ENCODE measurements around the gene PLCH2. TPM values are rescaled to one million over a fixed set of nuclear protein-coding genes. Genes with fewer than 3 reads are reported as not detected.

The PLCH2 gene
- total and polyA plus RNA-seq, 10 of the 15 experiments (the other 5 are each of a cell fraction or from before 2014, with no cell fraction given) = 0.03 to 0.73 (median 0.24) TPM; not detected in 3

DNA sequence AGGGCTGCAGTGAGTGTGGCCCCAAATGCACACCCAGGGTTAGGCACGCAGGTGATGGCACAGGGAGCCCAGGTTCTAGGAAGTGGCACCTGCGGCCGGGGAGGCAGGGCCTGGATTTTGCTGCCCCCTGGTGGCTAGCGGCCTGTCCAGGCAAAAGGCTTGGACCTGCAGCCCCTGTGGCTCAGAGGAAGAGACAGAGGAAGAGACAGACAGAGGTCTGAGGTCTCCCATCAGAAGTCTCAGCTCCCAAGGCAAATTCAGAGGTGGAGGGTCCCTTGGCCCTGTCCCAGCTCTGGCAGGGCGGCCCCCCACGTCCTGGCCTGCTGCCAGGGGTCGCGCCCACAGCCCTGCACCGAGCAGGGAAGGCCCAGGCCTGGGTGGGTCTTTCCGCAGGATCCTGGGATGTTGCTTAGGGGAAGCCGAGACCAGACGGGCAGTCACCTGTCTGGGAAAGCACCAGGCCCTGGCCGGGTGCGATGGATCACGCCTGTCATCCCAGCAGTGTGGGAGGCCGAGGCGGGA, 72.0 kb downstream of the PLCH2 start (continued):
- TF ChIP-seq RBBP5 (conservative IDR thresholded peaks at IDR 0.05) (no peak), ZSCAN29 (IDR thresholded peaks at IDR 0.05) (no peak), NFIC (IDR thresholded peaks at IDR 0.05; ENCODE audit: low read depth, low read length) (no peak), TBL1XR1 (IDR thresholded peaks at IDR 0.05; ENCODE audit: low read depth, low read length) (no peak), ATF7 (IDR thresholded peaks at IDR 0.05; ENCODE audit: low read depth) (no peak), BACH1 (IDR thresholded peaks at IDR 0.05; ENCODE audit: borderline replicate concordance) (peak; percentile 71; the same call in 1 of the 2 replicates), RFX5 (IDR thresholded peaks at IDR 0.05; ENCODE audit: low read depth, low read length) (no peak), STAT3 (IDR thresholded peaks at IDR 0.05; ENCODE audit: low read depth, low read length) (no peak), RAD21 (IDR thresholded peaks at IDR 0.05; ENCODE audit: insufficient read depth, low read depth, low read length) (peak; percentile 84), MYB (IDR thresholded peaks at IDR 0.05; ENCODE audit: borderline replicate concordance, low read depth, low read length) (no peak), SMAD1 (IDR thresholded peaks at IDR 0.05; ENCODE audit: low read depth, partially characterized antibody) (no peak), TCF7 (IDR thresholded peaks at IDR 0.05; ENCODE audit: borderline replicate concordance) (no peak), EED (IDR thresholded peaks at IDR 0.05; ENCODE audit: low read depth) (no peak)
- TF ChIP-seq, protein P1, sequence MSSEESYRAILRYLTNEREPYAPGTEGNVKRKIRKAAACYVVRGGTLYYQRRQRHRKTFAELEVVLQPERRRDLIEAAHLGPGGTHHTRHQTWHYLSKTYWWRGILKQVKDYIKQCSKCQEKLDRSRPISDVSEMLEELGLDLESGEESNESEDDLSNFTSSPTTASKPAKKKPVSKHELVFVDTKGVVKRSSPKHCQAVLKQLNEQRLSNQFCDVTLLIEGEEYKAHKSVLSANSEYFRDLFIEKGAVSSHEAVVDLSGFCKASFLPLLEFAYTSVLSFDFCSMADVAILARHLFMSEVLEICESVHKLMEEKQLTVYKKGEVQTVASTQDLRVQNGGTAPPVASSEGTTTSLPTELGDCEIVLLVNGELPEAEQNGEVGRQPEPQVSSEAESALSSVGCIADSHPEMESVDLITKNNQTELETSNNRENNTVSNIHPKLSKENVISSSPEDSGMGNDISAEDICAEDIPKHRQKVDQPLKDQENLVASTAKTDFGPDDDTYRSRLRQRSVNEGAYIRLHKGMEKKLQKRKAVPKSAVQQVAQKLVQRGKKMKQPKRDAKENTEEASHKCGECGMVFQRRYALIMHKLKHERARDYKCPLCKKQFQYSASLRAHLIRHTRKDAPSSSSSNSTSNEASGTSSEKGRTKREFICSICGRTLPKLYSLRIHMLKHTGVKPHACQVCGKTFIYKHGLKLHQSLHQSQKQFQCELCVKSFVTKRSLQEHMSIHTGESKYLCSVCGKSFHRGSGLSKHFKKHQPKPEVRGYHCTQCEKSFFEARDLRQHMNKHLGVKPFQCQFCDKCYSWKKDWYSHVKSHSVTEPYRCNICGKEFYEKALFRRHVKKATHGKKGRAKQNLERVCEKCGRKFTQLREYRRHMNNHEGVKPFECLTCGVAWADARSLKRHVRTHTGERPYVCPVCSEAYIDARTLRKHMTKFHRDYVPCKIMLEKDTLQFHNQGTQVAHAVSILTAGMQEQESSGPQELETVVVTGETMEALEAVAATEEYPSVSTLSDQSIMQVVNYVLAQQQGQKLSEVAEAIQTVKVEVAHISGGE (CRISPR knock-in tag; IDR thresholded peaks at IDR 0.05) = no peak
- TF ChIP-seq, protein P2, sequence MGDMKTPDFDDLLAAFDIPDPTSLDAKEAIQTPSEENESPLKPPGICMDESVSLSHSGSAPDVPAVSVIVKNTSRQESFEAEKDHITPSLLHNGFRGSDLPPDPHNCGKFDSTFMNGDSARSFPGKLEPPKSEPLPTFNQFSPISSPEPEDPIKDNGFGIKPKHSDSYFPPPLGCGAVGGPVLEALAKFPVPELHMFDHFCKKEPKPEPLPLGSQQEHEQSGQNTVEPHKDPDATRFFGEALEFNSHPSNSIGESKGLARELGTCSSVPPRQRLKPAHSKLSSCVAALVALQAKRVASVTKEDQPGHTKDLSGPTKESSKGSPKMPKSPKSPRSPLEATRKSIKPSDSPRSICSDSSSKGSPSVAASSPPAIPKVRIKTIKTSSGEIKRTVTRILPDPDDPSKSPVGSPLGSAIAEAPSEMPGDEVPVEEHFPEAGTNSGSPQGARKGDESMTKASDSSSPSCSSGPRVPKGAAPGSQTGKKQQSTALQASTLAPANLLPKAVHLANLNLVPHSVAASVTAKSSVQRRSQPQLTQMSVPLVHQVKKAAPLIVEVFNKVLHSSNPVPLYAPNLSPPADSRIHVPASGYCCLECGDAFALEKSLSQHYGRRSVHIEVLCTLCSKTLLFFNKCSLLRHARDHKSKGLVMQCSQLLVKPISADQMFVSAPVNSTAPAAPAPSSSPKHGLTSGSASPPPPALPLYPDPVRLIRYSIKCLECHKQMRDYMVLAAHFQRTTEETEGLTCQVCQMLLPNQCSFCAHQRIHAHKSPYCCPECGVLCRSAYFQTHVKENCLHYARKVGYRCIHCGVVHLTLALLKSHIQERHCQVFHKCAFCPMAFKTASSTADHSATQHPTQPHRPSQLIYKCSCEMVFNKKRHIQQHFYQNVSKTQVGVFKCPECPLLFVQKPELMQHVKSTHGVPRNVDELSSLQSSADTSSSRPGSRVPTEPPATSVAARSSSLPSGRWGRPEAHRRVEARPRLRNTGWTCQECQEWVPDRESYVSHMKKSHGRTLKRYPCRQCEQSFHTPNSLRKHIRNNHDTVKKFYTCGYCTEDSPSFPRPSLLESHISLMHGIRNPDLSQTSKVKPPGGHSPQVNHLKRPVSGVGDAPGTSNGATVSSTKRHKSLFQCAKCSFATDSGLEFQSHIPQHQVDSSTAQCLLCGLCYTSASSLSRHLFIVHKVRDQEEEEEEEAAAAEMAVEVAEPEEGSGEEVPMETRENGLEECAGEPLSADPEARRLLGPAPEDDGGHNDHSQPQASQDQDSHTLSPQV (IDR thresholded peaks at IDR 0.05) = no peak
- TF ChIP-seq, protein P3, sequence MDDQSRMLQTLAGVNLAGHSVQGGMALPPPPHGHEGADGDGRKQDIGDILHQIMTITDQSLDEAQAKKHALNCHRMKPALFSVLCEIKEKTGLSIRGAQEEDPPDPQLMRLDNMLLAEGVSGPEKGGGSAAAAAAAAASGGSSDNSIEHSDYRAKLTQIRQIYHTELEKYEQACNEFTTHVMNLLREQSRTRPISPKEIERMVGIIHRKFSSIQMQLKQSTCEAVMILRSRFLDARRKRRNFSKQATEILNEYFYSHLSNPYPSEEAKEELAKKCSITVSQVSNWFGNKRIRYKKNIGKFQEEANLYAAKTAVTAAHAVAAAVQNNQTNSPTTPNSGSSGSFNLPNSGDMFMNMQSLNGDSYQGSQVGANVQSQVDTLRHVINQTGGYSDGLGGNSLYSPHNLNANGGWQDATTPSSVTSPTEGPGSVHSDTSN (IDR thresholded peaks at IDR 0.05; ENCODE audit: insufficient replicate concordance, low read depth, low read length) = peak; percentile 60
- TF ChIP-seq, protein P4, sequence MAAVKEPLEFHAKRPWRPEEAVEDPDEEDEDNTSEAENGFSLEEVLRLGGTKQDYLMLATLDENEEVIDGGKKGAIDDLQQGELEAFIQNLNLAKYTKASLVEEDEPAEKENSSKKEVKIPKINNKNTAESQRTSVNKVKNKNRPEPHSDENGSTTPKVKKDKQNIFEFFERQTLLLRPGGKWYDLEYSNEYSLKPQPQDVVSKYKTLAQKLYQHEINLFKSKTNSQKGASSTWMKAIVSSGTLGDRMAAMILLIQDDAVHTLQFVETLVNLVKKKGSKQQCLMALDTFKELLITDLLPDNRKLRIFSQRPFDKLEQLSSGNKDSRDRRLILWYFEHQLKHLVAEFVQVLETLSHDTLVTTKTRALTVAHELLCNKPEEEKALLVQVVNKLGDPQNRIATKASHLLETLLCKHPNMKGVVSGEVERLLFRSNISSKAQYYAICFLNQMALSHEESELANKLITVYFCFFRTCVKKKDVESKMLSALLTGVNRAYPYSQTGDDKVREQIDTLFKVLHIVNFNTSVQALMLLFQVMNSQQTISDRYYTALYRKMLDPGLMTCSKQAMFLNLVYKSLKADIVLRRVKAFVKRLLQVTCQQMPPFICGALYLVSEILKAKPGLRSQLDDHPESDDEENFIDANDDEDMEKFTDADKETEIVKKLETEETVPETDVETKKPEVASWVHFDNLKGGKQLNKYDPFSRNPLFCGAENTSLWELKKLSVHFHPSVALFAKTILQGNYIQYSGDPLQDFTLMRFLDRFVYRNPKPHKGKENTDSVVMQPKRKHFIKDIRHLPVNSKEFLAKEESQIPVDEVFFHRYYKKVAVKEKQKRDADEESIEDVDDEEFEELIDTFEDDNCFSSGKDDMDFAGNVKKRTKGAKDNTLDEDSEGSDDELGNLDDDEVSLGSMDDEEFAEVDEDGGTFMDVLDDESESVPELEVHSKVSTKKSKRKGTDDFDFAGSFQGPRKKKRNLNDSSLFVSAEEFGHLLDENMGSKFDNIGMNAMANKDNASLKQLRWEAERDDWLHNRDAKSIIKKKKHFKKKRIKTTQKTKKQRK (IDR thresholded peaks at IDR 0.05; ENCODE audit: low read depth, low read length) = no peak

Measured in GM12878 (cell line).